ENCODE results near the gene ANTXR2. TPM values are rescaled to one million over a fixed set of nuclear protein-coding genes. Genes with fewer than 3 reads are reported as not detected.

The ANTXR2 gene
- total RNA-seq, 1 donor from 2014 or later: 28.3 TPM

- H3K27me3 ChIP-seq: no peaks in the 10 kb centered on the region
- H3K79me2 ChIP-seq (ENCODE audit: low read depth): no peaks in the 10 kb centered on the region
- H3K4me1 ChIP-seq: no peaks in the 10 kb centered on the region
These were observed 215.2 kb downstream of the ANTXR2 start for GRCh38 chr4:79857811-79858210.

GRCh38 chr4:79856196-79856595 lies 216.8 kb downstream of the ANTXR2 start:
- Histone ChIP-seq H3K36me3 (no peaks in the 10 kb centered on the region), H3F3A (ENCODE audit: low read depth) (no peaks in the 10 kb centered on the region), H3K4me2 (no peak overlapping the region), H3K27ac (no peak overlapping the region), H3K4me1 (no peaks in the 10 kb centered on the region), H2AFZ (replicated peaks) (no peak overlapping the region), H3K79me2 (ENCODE audit: low read depth) (no peaks in the 10 kb centered on the region), H3K27me3 (no peaks in the 10 kb centered on the region), H4K20me1 (ENCODE audit: low read depth) (no peaks in the 10 kb centered on the region), H3K9me3 (ENCODE audit: low read depth) (no peaks in the 10 kb centered on the region), H3K4me3 (no peak overlapping the region), H3K9ac (no peak overlapping the region)
- Mint-ChIP-seq H3K36me3 (no peaks in the 10 kb centered on the region), H3K4me1 (peaks cover 2% of the 10 kb centered on the region), H3K27ac (no peak overlapping the region), H3K9me3 (no peaks in the 10 kb centered on the region), H3K27me3 (ENCODE audit: insufficient read depth, low read depth) (no peaks in the 10 kb centered on the region), H3K4me3 (no peak overlapping the region)
- no peak for DNase-seq (ENCODE audit: low spot score)
- TF ChIP-seq CTCF (IDR thresholded peaks at IDR 0.05) (no peak), EZH2 (IDR thresholded peaks at IDR 0.05) (no peak), EZH2phosphoT487 (IDR thresholded peaks at IDR 0.05) (no peak)

More at GRCh38 chr4:79857811-79858210, 215.2 kb downstream of the ANTXR2 start:
- H3F3A ChIP-seq (ENCODE audit: low read depth): no peaks in the 10 kb centered on the region
- no peaks in the 10 kb centered on the region for H3K27me3 Mint-ChIP-seq (ENCODE audit: insufficient read depth, low read depth)
- no peaks in the 10 kb centered on the region for H3K4me1 Mint-ChIP-seq
- no peaks in the 10 kb centered on the region for H3K9me3 ChIP-seq (ENCODE audit: low read depth)
- H3K4me3 ChIP-seq: no peak overlapping the region
- no peak overlapping the region for H3K9ac ChIP-seq
- no peak overlapping the region for H3K4me3 Mint-ChIP-seq
- no peak overlapping the region for H3K4me2 ChIP-seq
- no peak overlapping the region for H3K27ac ChIP-seq
- H3K9me3 Mint-ChIP-seq: no peaks in the 10 kb centered on the region
- DNase-seq (ENCODE audit: low spot score): no peak
- no peaks in the 10 kb centered on the region for H3K36me3 ChIP-seq
- no peak overlapping the region for H3K27ac Mint-ChIP-seq
- TF ChIP-seq CTCF (IDR thresholded peaks at IDR 0.05) (no peak), EZH2 (IDR thresholded peaks at IDR 0.05) (no peak), EZH2phosphoT487 (IDR thresholded peaks at IDR 0.05) (no peak)
- no peak overlapping the region for H2AFZ ChIP-seq (replicated peaks)
- H3K36me3 Mint-ChIP-seq: no peaks in the 10 kb centered on the region
- H4K20me1 ChIP-seq (ENCODE audit: low read depth): no peaks in the 10 kb centered on the region

- Histone ChIP-seq H3F3A (ENCODE audit: low read depth) (no peaks in the 10 kb centered on the region), H3K27me3 (no peaks in the 10 kb centered on the region), H3K9ac (no peak overlapping the region), H3K4me3 (no peak overlapping the region), H3K9me3 (ENCODE audit: low read depth) (no peaks in the 10 kb centered on the region), H2AFZ (replicated peaks) (no peak overlapping the region), H3K27ac (no peak overlapping the region), H3K36me3 (no peaks in the 10 kb centered on the region), H3K4me1 (no peaks in the 10 kb centered on the region), H4K20me1 (ENCODE audit: low read depth) (no peaks in the 10 kb centered on the region), H3K79me2 (ENCODE audit: low read depth) (no peaks in the 10 kb centered on the region), H3K4me2 (no peak overlapping the region)
- DNase-seq (ENCODE audit: low spot score): no peak
- Mint-ChIP-seq H3K4me1 (peaks cover 2% of the 10 kb centered on the region), H3K9me3 (no peaks in the 10 kb centered on the region), H3K4me3 (no peak overlapping the region), H3K27ac (no peak overlapping the region), H3K27me3 (ENCODE audit: insufficient read depth, low read depth) (no peaks in the 10 kb centered on the region), H3K36me3 (no peaks in the 10 kb centered on the region)
- no peak for TF ChIP-seq CTCF (IDR thresholded peaks at IDR 0.05)
- TF ChIP-seq EZH2phosphoT487 (IDR thresholded peaks at IDR 0.05): no peak
- no peak for TF ChIP-seq EZH2 (IDR thresholded peaks at IDR 0.05)
These were observed 218.1 kb downstream of the ANTXR2 start for GRCh38 chr4:79854856-79855502.

All from neural progenitor cell (in vitro differentiated cells).